ENCODE measurements around the gene GAS2.

DNA sequence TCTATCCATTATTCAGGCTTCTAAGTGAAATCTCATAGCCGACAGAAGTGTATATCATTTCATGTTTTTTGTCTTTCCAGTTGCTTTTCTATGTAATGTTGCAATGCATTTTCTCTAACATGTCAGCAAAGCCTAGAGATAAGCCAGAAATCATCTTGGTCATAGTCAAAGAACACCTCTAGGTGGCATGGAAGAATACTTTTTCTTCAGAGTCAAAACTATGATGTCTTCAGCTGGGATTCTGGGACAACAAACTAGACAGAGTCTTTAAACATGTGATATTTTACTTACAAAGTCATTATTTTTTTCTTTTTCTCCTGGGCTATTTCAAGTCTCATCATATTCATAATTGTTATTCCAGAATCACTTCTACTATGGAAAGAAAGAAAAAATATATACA, 4.4 kb downstream of the GAS2 start:
- no peak for TF ChIP-seq MXI1 (IDR thresholded peaks at IDR 0.05; ENCODE audit: low read depth, low read length)
- TF ChIP-seq, protein P1, sequence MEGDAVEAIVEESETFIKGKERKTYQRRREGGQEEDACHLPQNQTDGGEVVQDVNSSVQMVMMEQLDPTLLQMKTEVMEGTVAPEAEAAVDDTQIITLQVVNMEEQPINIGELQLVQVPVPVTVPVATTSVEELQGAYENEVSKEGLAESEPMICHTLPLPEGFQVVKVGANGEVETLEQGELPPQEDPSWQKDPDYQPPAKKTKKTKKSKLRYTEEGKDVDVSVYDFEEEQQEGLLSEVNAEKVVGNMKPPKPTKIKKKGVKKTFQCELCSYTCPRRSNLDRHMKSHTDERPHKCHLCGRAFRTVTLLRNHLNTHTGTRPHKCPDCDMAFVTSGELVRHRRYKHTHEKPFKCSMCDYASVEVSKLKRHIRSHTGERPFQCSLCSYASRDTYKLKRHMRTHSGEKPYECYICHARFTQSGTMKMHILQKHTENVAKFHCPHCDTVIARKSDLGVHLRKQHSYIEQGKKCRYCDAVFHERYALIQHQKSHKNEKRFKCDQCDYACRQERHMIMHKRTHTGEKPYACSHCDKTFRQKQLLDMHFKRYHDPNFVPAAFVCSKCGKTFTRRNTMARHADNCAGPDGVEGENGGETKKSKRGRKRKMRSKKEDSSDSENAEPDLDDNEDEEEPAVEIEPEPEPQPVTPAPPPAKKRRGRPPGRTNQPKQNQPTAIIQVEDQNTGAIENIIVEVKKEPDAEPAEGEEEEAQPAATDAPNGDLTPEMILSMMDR (IDR thresholded peaks at IDR 0.05), result peak; percentile 37; the same call in 1 of the 2 replicates
- peak; percentile 20; the same call in 1 of the 2 replicates for TF ChIP-seq SMC3 (IDR thresholded peaks at IDR 0.05; ENCODE audit: low read depth, low read length)

All from SK-N-SH (cell line).